CD14-positive monocyte (primary cell): ENCODE results near the gene DHRS1. TPM values are rescaled to one million over a fixed set of nuclear protein-coding genes. Genes with fewer than 3 reads are reported as not detected.

Experiments
- DNase-seq, 3 donors: peaks; one replicate each; pipeline ENCODE4 v3.0.0-alpha.2; 2011 to 2022
- H2AFZ ChIP-seq: 2 replicates; pipeline ENCODE4 v1.6.0; 2012; ENCODE audit warnings: mild to moderate bottlenecking, low read depth, low read length, inconsistent platforms; ENCODE audit not compliant: insufficient read depth, poor library complexity, severe bottlenecking
- H3K27ac ChIP-seq, 2 donors: 1 replicate in 1 of 2; 2 replicates in 1 of 2; pipeline ENCODE4 v1.5.1; 2012 to 2013; ENCODE audit warnings: low read length in 2 of 2, control low read depth in 1 of 2, inconsistent platforms in 1 of 2, low read depth in 1 of 2, mild to moderate bottlenecking in 1 of 2
- H3K27me3 ChIP-seq, 2 donors: one replicate each; pipeline versions ENCODE4 v1.6.0 to v1.6.1; 2011 to 2013; ENCODE audit warnings: low read length in 2 of 2; ENCODE audit not compliant: control insufficient read depth in 2 of 2, insufficient read depth in 2 of 2
- H3K36me3 ChIP-seq, 2 donors: replicated peaks in 1 of 2; 1 replicate in 1 of 2; 2 replicates in 1 of 2; pipeline versions ENCODE4 v1.5.1 to v1.6.1; 2012 to 2013; ENCODE audit warnings: low read length in 2 of 2, control low read depth in 1 of 2, inconsistent platforms in 1 of 2, mild to moderate bottlenecking in 1 of 2; ENCODE audit not compliant: insufficient read depth in 2 of 2, control insufficient read depth in 1 of 2
- H3K4me1 ChIP-seq, 2 donors: 1 replicate in 1 of 2; 2 replicates in 1 of 2; pipeline versions ENCODE4 v1.5.1 to v1.6.1; 2012 to 2013; ENCODE audit warnings: low read length in 2 of 2, control low read depth in 1 of 2, inconsistent platforms in 1 of 2, mild to moderate bottlenecking in 1 of 2, moderate library complexity in 1 of 2; ENCODE audit not compliant: insufficient read depth in 2 of 2, control insufficient read depth in 1 of 2
- H3K4me2 ChIP-seq: replicated peaks from 2 replicates; pipeline ENCODE3; 2012; ENCODE audit warnings: low read length, moderate library complexity, mild to moderate bottlenecking; ENCODE audit not compliant: poor library complexity, severe bottlenecking; ENCODE audit errors: extremely low read depth
- H3K4me3 ChIP-seq, 3 experiments: fragments of 200-600 bp in 1 of 3; sonication (generic) in 1 of 3; replicated peaks in 1 of 3; 1 replicate in 2 of 3; 2 replicates in 1 of 3; pipeline ENCODE4 v1.5.1; 2011 to 2013; ENCODE audit warnings: low read length in 3 of 3, mild to moderate bottlenecking in 3 of 3, control low read depth in 2 of 3, low read depth in 2 of 3, inconsistent platforms in 1 of 3, moderate library complexity in 1 of 3
- H3K79me2 ChIP-seq: 2 replicates; pipeline ENCODE4 v1.6.0; 2012; ENCODE audit warnings: mild to moderate bottlenecking, control low read depth, inconsistent platforms, low read length, moderate library complexity; ENCODE audit not compliant: insufficient read depth
- H3K9ac ChIP-seq: 2 replicates; pipeline ENCODE4 v1.6.0; 2017; ENCODE audit warnings: low read length, mild to moderate bottlenecking; ENCODE audit not compliant: insufficient read depth, poor library complexity, severe bottlenecking
- H3K9me3 ChIP-seq, 2 donors: replicated peaks in 1 of 2; 1 replicate in 1 of 2; 2 replicates in 1 of 2; pipeline versions ENCODE4 v1.5.1 to v1.6.1; 2012 to 2013; ENCODE audit warnings: low read length in 2 of 2, control low read depth in 1 of 2; ENCODE audit not compliant: control insufficient read depth in 1 of 2, insufficient read depth in 1 of 2
- H4K20me1 ChIP-seq: 2 replicates; pipeline ENCODE4 v1.6.0; 2012; ENCODE audit warnings: mild to moderate bottlenecking, low read length, control low read depth, moderate library complexity; ENCODE audit not compliant: insufficient read depth
- H3K27ac Mint-ChIP-seq, 7 donors: one replicate each; pipeline ENCODE4 v1.8.0; 2020; ENCODE audit warnings: mild to moderate bottlenecking in 7 of 7, mixed read lengths in 7 of 7, moderate library complexity in 6 of 7, inconsistent platforms in 2 of 7
- H3K27me3 Mint-ChIP-seq, 3 donors: one replicate each; pipeline ENCODE4 v1.8.0; 2021 to 2022; ENCODE audit warnings: low read depth in 3 of 3, mild to moderate bottlenecking in 3 of 3, mixed read lengths in 3 of 3, moderate library complexity in 3 of 3, inconsistent platforms in 1 of 3
- H3K36me3 Mint-ChIP-seq, 2 donors: one replicate each; pipeline ENCODE4 v1.8.0; 2020; ENCODE audit warnings: mixed read lengths in 2 of 2, inconsistent platforms in 1 of 2, mild to moderate bottlenecking in 1 of 2
- H3K4me1 Mint-ChIP-seq: one replicate; pipeline ENCODE4 v1.8.0; 2020; ENCODE audit warnings: mild to moderate bottlenecking, mixed read lengths
- H3K4me3 Mint-ChIP-seq, 2 donors: one replicate each; pipeline ENCODE4 v1.8.0; 2020; ENCODE audit warnings: mild to moderate bottlenecking in 2 of 2, mixed read lengths in 2 of 2, moderate library complexity in 1 of 2
- H3K9me3 Mint-ChIP-seq, 7 donors: one replicate each; pipeline ENCODE4 v1.8.0; 2020 to 2022; ENCODE audit warnings: mixed read lengths in 7 of 7, mild to moderate bottlenecking in 6 of 7, moderate library complexity in 6 of 7, inconsistent platforms in 2 of 7
- CTCF ChIP-seq: fragments of 200-600 bp; IDR thresholded peaks from one replicate; pipeline ENCODE4 v1.8.0; 2022; ENCODE audit warnings: antibody characterized with exemption, mild to moderate bottlenecking
- WGBS: methylation state at CpG from one replicate; pipeline ENCODE4 v1.1.5; 2013; ENCODE audit warnings: missing lambda C conversion rate; ENCODE audit not compliant: insufficient coverage; 5-methylcytosine and 5-hydroxymethylcytosine counted together
- intact Hi-C, 2 donors: fragments of 100-400 bp; cut with micrococcal nuclease; formaldehyde crosslinking; loops; one replicate each; pipeline versions ENCODE4 v1.15.0 to v1.15.1; 2023
- polyA plus RNA-seq, 3 donors: library from polyadenylated mRNA; depleted of rRNA in 1 of 3; unstranded in 2 of 3; stranded (reverse) in 1 of 3; fragments of 300-500 nt in 2 of 3; fragments of >200 nt in 1 of 3; fragmentation: Illumina TruSeq in 2 of 3; gene quantifications; 1 replicate in 2 of 3; 2 replicates in 1 of 3; pipeline ENCODE4 v1.2.3, GENCODE V29; 2012 to 2021

DHRS1 gene
- polyA plus RNA-seq, 3 donors = 31.6 to 49.4 (median 48.8) TPM

DNA sequence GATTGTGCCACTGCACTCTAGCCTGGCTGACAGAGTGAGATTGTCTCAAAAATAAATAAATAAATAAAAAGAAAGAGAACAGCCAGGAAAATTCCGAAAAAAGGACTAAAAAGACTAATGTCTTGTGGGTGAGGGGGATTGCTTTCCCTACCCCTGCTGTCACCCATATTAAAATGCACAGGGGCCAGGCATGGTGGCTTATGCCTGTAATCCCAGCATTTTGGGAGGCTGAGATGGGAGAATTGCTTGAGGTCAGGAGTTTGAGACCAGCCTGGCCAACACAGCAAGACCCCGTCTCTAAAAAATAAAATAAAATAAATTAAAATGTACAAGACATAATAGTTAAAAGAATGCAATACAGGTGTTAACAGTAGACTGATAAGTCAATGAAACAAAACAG is 6.1 kb downstream of the DHRS1 start:
- peaks cover 50 to 70% of the 10 kb centered on the region in 2 donors for H3K36me3 ChIP-seq
- WGBS = no CpG with 5 or more reads among the region's 2 CpGs
- H3K9ac ChIP-seq = no peak overlapping the region
- peaks cover 0 to 1% (median 0%) of the 10 kb centered on the region in 3 donors for H3K27me3 Mint-ChIP-seq
- H3K27ac Mint-ChIP-seq = no peak overlapping the region
- DNase-seq = no peak
- H3K36me3 Mint-ChIP-seq = peaks cover 61 to 62% of the 10 kb centered on the region in 2 donors
- H4K20me1 ChIP-seq = no peaks in the 10 kb centered on the region
- H2AFZ ChIP-seq = no peak overlapping the region
- H3K4me3 Mint-ChIP-seq = no peak overlapping the region
- H3K4me1 ChIP-seq = peaks cover 13 to 18% of the 10 kb centered on the region in 2 donors
- intact Hi-C loops = loop anchor here in 1 of 2 donors (10.0 kb wide), 1 partner anchor 179 kb away; the partner anchor contains the start of genes DCAF11 and NRL
- H3K9me3 ChIP-seq = no peaks in the 10 kb centered on the region
- peaks cover 18% of the 10 kb centered on the region for H3K4me1 Mint-ChIP-seq
- H3K9me3 Mint-ChIP-seq = peaks cover 0 to 2% (median 0%) of the 10 kb centered on the region in 7 donors
- no peak for TF ChIP-seq CTCF
- H3K4me2 ChIP-seq = no peak overlapping the region
- H3K27me3 ChIP-seq = no peaks in the 10 kb centered on the region
- H3K4me3 ChIP-seq = no peak overlapping the region
- peak overlapping the region in 1 of 2 donors; percentile 50 for H3K27ac ChIP-seq
- peaks cover 1% of the 10 kb centered on the region for H3K79me2 ChIP-seq

GRCh38 chr14:24292118-24292807 is 7.3 kb downstream of the DHRS1 start:
- no peak for TF ChIP-seq CTCF
- H3K27me3 ChIP-seq = no peaks in the 10 kb centered on the region
- H3K27ac ChIP-seq = no peak overlapping the region
- H3K4me2 ChIP-seq = no peak overlapping the region
- no peak overlapping the region for H3K4me3 ChIP-seq
- Mint-ChIP-seq H3K4me1 (peaks cover 18% of the 10 kb centered on the region), H3K4me3 (no peak overlapping the region), H3K36me3 (peaks cover 63 to 69% of the 10 kb centered on the region in 2 donors), H3K27ac (peak overlapping the region in 2 of 7 donors; percentile 52 to 62), H3K27me3 (peaks cover 0 to 1% (median 0%) of the 10 kb centered on the region in 3 donors), H3K9me3 (no peaks in the 10 kb centered on the region)
- no peak overlapping the region for H3K9ac ChIP-seq
- intact Hi-C loops = loop anchor here in 1 of 2 donors (10.0 kb wide), 1 partner anchor 177 kb away; the partner anchor contains the start of genes DCAF11 and NRL
- H3K79me2 ChIP-seq = no peaks in the 10 kb centered on the region
- H3K9me3 ChIP-seq = no peaks in the 10 kb centered on the region
- no peak overlapping the region for H2AFZ ChIP-seq
- 97% methylated on average over 9 of the region's 11 CpGs for WGBS
- DNase-seq = no peak
- peaks cover 50 to 70% of the 10 kb centered on the region in 2 donors for H3K36me3 ChIP-seq
- H4K20me1 ChIP-seq = no peaks in the 10 kb centered on the region
- H3K4me1 ChIP-seq = peaks cover 8 to 10% of the 10 kb centered on the region in 2 donors
